Activated CD8-positive, alpha-beta T cell treated with anti-CD3 and anti-CD28 coated beads for 36 hours (primary cell): ENCODE results near the gene GABBR2. TPM values are rescaled to one million over a fixed set of nuclear protein-coding genes. Genes with fewer than 3 reads are reported as not detected.

Experiments used
- ATAC-seq: fragments of 200-7000 bp; cut with Tn5 transposase; one replicate; pipeline ENCODE4 v1.10.0; 2021; ENCODE audit warnings: mild to moderate bottlenecking, moderate library complexity
- CTCF ChIA-PET: fragments of 350-600 bp; sonication (Branson Sonifier 250); formaldehyde crosslinking; loops from one replicate; lab custom pipeline; 2021; ENCODE audit warnings: antibody characterized with exemption; lab: Charles Lee
- POLR2A ChIA-PET: fragments of 350-600 bp; sonication (Branson Sonifier 250); formaldehyde crosslinking; loops from one replicate; lab custom pipeline; 2021; ENCODE audit warnings: antibody characterized with exemption; lab: Charles Lee
- DNase-seq: peaks from one replicate; pipeline ENCODE4 v3.0.0-alpha.2; 2020
- H3K27ac Mint-ChIP-seq: one replicate; pipeline ENCODE4 v1.8.0; 2021; ENCODE audit warnings: mild to moderate bottlenecking, mixed read lengths
- H3K27me3 Mint-ChIP-seq: one replicate; pipeline ENCODE4 v1.8.0; 2021; ENCODE audit warnings: mixed read lengths
- H3K36me3 Mint-ChIP-seq: one replicate; pipeline ENCODE4 v1.8.0; 2021; ENCODE audit warnings: low read depth, mixed read lengths
- H3K4me1 Mint-ChIP-seq: one replicate; pipeline ENCODE4 v1.8.0; 2021; ENCODE audit warnings: low read depth, mixed read lengths
- H3K4me3 Mint-ChIP-seq: one replicate; pipeline ENCODE4 v1.8.0; 2021; ENCODE audit warnings: mild to moderate bottlenecking, moderate library complexity, mixed read lengths
- H3K9me3 Mint-ChIP-seq: one replicate; pipeline ENCODE4 v1.8.0; 2021; ENCODE audit warnings: mixed read lengths
- intact Hi-C: fragments of 100-400 bp; cut with micrococcal nuclease; formaldehyde crosslinking; loops from one replicate; pipeline ENCODE4 v1.10.0; 2022
- total RNA-seq, 2 experiments: library from RNA; stranded (reverse); gene quantifications; one replicate each; pipeline ENCODE4 v1.2.3, GENCODE V29; 2021
- TF ChIP-seq, protein P1 (sequence below): fragments of 200-600 bp; IDR thresholded peaks from one replicate; pipeline ENCODE4 v1.8.0; 2022; ENCODE audit warnings: antibody characterized with exemption, mild to moderate bottlenecking

The GABBR2 gene
- total RNA-seq, 2 experiments from 2014 or later = not detected

GRCh38 chr9:98240475-98240874, 468.3 kb downstream of the GABBR2 start:
- TF ChIP-seq, protein P1, sequence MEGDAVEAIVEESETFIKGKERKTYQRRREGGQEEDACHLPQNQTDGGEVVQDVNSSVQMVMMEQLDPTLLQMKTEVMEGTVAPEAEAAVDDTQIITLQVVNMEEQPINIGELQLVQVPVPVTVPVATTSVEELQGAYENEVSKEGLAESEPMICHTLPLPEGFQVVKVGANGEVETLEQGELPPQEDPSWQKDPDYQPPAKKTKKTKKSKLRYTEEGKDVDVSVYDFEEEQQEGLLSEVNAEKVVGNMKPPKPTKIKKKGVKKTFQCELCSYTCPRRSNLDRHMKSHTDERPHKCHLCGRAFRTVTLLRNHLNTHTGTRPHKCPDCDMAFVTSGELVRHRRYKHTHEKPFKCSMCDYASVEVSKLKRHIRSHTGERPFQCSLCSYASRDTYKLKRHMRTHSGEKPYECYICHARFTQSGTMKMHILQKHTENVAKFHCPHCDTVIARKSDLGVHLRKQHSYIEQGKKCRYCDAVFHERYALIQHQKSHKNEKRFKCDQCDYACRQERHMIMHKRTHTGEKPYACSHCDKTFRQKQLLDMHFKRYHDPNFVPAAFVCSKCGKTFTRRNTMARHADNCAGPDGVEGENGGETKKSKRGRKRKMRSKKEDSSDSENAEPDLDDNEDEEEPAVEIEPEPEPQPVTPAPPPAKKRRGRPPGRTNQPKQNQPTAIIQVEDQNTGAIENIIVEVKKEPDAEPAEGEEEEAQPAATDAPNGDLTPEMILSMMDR = no peak
- no peaks in the 10 kb centered on the region for H3K36me3 Mint-ChIP-seq
- CTCF ChIA-PET = no interaction called here
- H3K27me3 Mint-ChIP-seq = no peaks in the 10 kb centered on the region
- POLR2A ChIA-PET = interaction anchor here (1.2 kb wide), 1 partner anchor 15 kb away, joined by 3 read pairs; the partner anchor contains the start of gene TBC1D2
- ATAC-seq = no peak
- intact Hi-C loops = no loop called here
- no peaks in the 10 kb centered on the region for H3K9me3 Mint-ChIP-seq
- no peak for DNase-seq
- no peak overlapping the region for H3K27ac Mint-ChIP-seq
- no peaks in the 10 kb centered on the region for H3K4me1 Mint-ChIP-seq
- H3K4me3 Mint-ChIP-seq = no peak overlapping the region

Other genes with a start within 250 kb of the GABBR2 start
- gene ANKS6, start 87.6 kb upstream of the GABBR2 start, total RNA-seq = 10 to 100 TPM; 16.6 to 16.9 TPM
- gene GALNT12, start 98.7 kb upstream of the GABBR2 start, total RNA-seq = 10 to 100 TPM; 12.8 to 14.3 TPM
- gene COL15A1, start 235.0 kb upstream of the GABBR2 start, total RNA-seq = under 1 TPM in 1 of 2 experiments, not detected in 1; 0.07 TPM